Peyer's patch (tissue), 4 donors: ENCODE data around the gene MRPS31.

ENCODE experiments used
- POLR2A ChIP-seq, 2 donors: fragments of 450-650 bp; IDR thresholded peaks; one replicate each; pipeline ENCODE4 v1.5.1; 2017; ENCODE audit warnings: antibody characterized with exemption in 2 of 2, mild to moderate bottlenecking in 2 of 2, moderate library complexity in 2 of 2
- TF ChIP-seq, protein P1 (sequence below), 6 experiments: fragments of 450-650 bp in 4 of 6; fragments of 200-600 bp in 2 of 6; sonication (generic) in 1 of 6; IDR thresholded peaks; one replicate each; pipeline ENCODE4 v1.5.1; 2017 to 2019; ENCODE audit warnings: antibody characterized with exemption in 6 of 6, mild to moderate bottlenecking in 3 of 6, moderate library complexity in 1 of 6

DNA sequence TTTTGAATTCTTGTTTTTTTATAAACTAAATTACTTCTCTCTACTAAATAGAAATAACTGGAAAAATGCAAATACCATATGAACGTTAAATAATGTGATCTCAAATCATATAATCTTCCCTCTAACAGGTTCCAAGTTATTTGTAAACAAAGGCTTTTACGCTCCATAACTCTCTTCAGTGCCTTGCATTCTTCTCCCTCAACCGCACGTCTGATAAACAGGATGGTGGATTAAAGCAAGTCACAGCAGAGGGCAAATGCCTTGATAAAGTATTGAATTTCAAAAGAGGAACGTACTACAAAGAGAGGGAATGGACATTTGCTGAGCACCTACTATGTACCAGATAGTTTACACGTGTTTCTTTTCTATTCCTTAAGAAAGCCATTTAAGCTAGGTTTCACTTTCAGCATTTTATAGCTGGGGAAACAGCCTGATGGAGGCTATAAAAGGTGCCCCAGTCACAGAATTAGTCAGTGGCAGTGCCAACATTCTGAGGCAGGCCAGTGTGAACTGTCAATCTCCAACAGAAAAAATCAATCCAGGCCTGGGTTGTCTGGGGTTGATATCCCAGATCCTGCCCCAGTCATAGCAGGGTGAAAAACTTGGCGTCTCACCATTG, 15.8 kb downstream of the MRPS31 start:
- TF ChIP-seq, protein P1, sequence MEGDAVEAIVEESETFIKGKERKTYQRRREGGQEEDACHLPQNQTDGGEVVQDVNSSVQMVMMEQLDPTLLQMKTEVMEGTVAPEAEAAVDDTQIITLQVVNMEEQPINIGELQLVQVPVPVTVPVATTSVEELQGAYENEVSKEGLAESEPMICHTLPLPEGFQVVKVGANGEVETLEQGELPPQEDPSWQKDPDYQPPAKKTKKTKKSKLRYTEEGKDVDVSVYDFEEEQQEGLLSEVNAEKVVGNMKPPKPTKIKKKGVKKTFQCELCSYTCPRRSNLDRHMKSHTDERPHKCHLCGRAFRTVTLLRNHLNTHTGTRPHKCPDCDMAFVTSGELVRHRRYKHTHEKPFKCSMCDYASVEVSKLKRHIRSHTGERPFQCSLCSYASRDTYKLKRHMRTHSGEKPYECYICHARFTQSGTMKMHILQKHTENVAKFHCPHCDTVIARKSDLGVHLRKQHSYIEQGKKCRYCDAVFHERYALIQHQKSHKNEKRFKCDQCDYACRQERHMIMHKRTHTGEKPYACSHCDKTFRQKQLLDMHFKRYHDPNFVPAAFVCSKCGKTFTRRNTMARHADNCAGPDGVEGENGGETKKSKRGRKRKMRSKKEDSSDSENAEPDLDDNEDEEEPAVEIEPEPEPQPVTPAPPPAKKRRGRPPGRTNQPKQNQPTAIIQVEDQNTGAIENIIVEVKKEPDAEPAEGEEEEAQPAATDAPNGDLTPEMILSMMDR (IDR thresholded peaks at IDR 0.05), result no peak
- TF ChIP-seq POLR2A (IDR thresholded peaks at IDR 0.05), result no peak
